ENCODE results near the gene MKNK2.
"Not testable (repeated sequence)": the region's sequence is repeated elsewhere in the genome, so short reads cannot be mapped to it uniquely, and the experiment has no call there.

The MKNK2 gene

GRCh38 chr19:2050991-2051772 lies at the start of gene MKNK2:
MKNK2 (minus strand) TSS chr19:2051244; CDS start chr19:2050851, 393 bp downstream.
- DNase-seq (peak; percentile 99), ATAC-seq (peak; percentile 83)

GRCh38 chr19:2100719-2101061 lies 49.6 kb upstream of the MKNK2 start:
- no peak for ATAC-seq
- DNase-seq: no peak

- no peak for DNase-seq
Observed at GRCh38 chr19:2099937-2100718, 49.1 kb upstream of the MKNK2 start.

GRCh38 chr19:2099054-2099501 lies 48.0 kb upstream of the MKNK2 start:
- no peak for ATAC-seq
- no peak for DNase-seq

More at GRCh38 chr19:2099937-2100718, 49.1 kb upstream of the MKNK2 start:
- ATAC-seq: no peak

- ATAC-seq (no peak), DNase-seq (no peak)
Observed at GRCh38 chr19:2097886-2098327, 46.9 kb upstream of the MKNK2 start.

DNA sequence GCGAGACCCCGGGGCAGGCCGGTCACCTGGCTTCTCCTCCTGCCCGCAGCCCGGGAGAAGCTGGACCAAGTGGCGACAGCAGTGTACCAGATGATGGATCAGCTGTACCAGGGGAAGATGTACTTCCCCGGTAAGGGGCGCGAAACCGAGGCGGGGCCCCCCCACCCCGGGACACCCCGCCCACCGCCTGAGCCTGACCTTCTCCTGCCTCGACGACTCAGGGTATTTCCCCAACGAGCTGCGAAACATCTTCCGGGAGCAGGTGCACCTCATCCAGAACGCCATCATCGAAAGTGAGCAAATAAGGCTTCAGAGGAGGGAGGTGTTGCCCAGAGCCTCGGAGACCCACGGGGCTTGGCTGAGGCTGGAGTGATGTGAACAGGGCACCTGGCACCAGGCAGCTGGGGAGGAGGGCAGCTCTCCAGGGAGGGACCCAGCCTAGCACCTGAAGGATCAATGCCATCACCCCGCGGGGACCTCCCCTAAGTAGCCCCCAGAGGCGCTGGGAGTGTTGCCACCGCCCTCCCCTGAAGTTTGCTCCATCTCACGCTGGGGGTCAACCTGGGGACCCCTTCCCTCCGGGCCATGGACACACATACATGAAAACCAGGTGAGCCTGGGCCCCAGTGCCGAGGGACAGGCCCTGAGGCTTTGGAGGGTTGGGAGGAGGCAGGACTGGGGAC lies 46.3 kb upstream of the MKNK2 start:
- ATAC-seq (peak; percentile 5), DNase-seq (peak; percentile 79)

- ATAC-seq (peak; percentile 85), DNase-seq (peak; percentile 100)
Observed at GRCh38 chr19:2096480-2097202, 45.6 kb upstream of the MKNK2 start, which contains the start of gene IZUMO4. IZUMO4 (plus strand) TSS chr19:2096915; CDS start chr19:2096946, 31 bp downstream.

GRCh38 chr19:2096034-2096479 lies 45.0 kb upstream of the MKNK2 start, which contains the start of gene MOB3A:
MOB3A (minus strand) TSS chr19:2096326; CDS start chr19:2078560, 17,766 bp downstream.
- peak; percentile 57 for ATAC-seq
- DNase-seq: peak; percentile 89

DNA sequence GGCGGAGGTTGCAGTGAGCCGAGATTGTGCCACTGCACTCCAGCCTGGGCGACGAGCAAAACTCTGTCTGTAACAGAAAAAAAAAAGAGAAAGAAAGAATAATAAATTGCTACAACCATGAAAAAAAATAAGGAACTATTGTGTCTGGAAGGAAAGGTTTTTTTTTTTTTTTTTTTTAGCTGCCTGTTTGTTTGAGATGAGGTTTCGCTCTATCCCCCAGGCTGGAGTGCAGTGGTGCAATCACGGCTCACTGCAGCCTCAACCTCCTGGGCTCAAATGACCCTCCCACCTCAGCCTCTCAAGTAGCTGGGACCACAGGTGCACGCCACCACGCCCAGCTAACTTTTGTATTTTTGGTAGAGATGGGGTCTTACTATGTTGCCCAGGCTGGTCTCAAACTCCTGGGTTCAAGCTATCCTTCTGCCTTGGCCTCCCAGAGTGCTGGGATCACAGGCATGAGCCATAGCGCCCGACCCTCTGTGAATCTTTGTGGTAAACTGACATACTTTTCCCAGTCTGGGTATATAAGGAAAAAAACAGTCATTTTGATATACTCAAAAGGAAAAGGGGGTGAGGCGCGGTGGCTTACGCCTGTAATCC lies 41.0 kb upstream of the MKNK2 start:
- ATAC-seq, DNase-seq: not testable (repeated sequence)

DNA sequence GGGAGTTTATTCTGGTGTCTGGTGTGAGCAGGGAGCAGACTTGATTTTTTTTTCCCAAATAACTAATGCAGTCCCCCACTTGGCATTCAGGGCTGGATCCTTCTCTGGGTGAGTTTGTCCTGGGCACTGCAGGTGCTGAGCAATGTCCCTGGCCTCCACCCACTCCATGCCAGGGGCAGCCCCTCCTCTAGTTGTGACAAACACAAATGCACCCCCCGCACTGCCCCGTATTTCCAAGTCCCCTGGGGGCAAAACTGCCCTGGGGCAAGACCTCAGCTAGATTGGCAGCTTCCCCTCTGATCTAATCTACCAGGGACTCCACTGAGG lies 38.6 kb upstream of the MKNK2 start:
- no peak for DNase-seq
- ATAC-seq: no peak

DNA sequence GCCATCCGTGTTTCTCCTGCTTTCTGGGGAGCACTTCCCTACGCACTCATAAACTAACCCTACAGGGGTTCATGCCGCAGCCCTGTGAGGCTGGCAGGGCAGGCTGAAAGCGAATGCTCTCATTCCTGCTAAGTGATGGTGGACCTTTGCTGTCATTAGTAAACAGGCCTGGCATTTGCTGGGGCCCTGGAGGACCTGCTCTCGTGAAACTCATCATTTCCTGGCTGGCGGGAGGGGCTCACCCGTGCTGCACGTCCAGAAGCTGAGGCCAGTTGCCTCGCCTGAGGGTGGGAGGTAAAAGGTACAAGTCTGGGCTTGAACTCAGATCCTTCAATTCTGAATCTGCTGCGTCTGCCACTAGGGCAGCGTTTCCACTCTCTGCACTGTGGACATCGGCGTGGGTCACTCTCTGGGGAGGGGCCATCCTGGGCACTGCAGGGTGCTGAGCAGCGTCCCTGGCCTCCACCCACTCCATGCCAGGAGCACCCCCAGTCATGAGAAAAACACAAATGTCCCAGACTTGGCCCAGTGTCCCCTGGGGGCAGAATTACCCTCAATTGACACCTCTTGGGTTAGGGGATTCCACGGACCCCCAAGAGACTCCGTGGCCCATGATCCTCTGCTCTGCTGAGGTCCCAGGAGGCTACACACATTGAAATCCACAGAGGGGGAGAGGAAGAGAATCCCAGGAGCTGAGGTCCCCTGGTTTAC lies 38.1 kb upstream of the MKNK2 start:
- ATAC-seq (no peak), DNase-seq (peak; percentile 69)

DNA sequence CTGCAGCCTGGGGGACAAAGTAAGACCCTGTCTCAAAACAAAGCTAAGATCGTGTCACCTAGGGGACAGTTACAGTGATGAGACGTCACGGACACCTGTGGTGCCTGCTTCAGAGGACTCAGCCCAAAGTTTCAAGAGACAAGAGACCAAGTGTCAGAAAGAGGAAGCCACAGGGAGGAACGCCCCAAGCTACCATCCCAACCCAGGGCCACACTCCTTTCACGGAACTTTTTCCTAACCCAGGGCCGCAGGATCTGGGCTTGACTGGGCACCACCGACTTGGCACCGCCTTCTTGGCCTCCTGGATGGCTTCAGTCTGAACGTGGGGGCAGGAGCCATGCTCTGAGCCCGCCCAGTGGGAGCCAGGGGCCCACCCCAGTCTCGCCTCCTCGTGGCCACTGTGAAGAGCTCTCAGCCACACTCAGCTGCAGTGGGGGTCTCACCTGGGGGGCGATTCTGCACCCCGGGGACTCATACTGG lies 36.6 kb upstream of the MKNK2 start:
- no peak for ATAC-seq
- DNase-seq: peak; percentile 61

- ATAC-seq (peak; percentile 10), DNase-seq (peak; percentile 73)
Observed at GRCh38 chr19:2086695-2087620, 35.9 kb upstream of the MKNK2 start.

- ATAC-seq: peak; percentile 62
- DNase-seq: peak; percentile 94
Observed at GRCh38 chr19:2084993-2085720, 34.1 kb upstream of the MKNK2 start.

GRCh38 chr19:2083174-2083854 lies 32.3 kb upstream of the MKNK2 start:
- DNase-seq: peak; percentile 71
- ATAC-seq: peak; percentile 26

GRCh38 chr19:2081873-2082810 lies 31.1 kb upstream of the MKNK2 start:
- ATAC-seq (peak; percentile 30), DNase-seq (peak; percentile 69)
